Nephron progenitor cell (in vitro differentiated cells): ENCODE measurements around the gene MAST4.
A peak's percentile ranks its signal among the peaks of the same experiment; 100 is the strongest.

Experiments
- DNase-seq: peaks from one replicate; pipeline ENCODE4 v3.0.0; 2021
- H3K27ac Mint-ChIP-seq: 2 replicates; pipeline ENCODE4 v1.8.0; 2021; ENCODE audit warnings: mild to moderate bottlenecking, moderate library complexity, mixed read lengths
- H3K27me3 Mint-ChIP-seq: 2 replicates; pipeline ENCODE4 v1.8.0; 2021; ENCODE audit warnings: mild to moderate bottlenecking, low read depth, mixed read lengths; ENCODE audit not compliant: poor library complexity
- H3K36me3 Mint-ChIP-seq: 2 replicates; pipeline ENCODE4 v1.8.0; 2021; ENCODE audit warnings: low read depth, mixed read lengths
- H3K4me1 Mint-ChIP-seq: 2 replicates; pipeline ENCODE4 v1.8.0; 2021; ENCODE audit warnings: mixed read lengths
- H3K4me3 Mint-ChIP-seq: 2 replicates; pipeline ENCODE4 v1.8.0; 2021; ENCODE audit warnings: mild to moderate bottlenecking, moderate library complexity, mixed read lengths
- H3K9me3 Mint-ChIP-seq: 2 replicates; pipeline ENCODE4 v1.8.0; 2021; ENCODE audit warnings: mild to moderate bottlenecking, moderate library complexity, mixed read lengths
- CTCF ChIP-seq: fragments of 200-600 bp; sonication (generic); IDR thresholded peaks from 2 replicates; pipeline ENCODE4 v1.5.0; 2021; ENCODE audit warnings: antibody characterized with exemption

Gene MAST4

GRCh38 chr5:66587771-66588170, 8.4 kb upstream of the MAST4 start:
- Mint-ChIP-seq H3K4me1 (no peaks in the 10 kb centered on the region), H3K4me3 (no peak overlapping the region), H3K36me3 (no peaks in the 10 kb centered on the region), H3K9me3 (no peaks in the 10 kb centered on the region), H3K27me3 (peaks cover 17% of the 10 kb centered on the region), H3K27ac (no peak overlapping the region)
- no peak for DNase-seq
- no peak for TF ChIP-seq CTCF

GRCh38 chr5:66596636-66597182, 516 bp downstream of the MAST4 start:
- Mint-ChIP-seq H3K27ac (no peak overlapping the region), H3K27me3 (peaks cover 66% of the 10 kb centered on the region), H3K36me3 (no peaks in the 10 kb centered on the region), H3K4me1 (peaks cover 25% of the 10 kb centered on the region), H3K9me3 (no peaks in the 10 kb centered on the region), H3K4me3 (peak overlapping the region; percentile 95)
- TF ChIP-seq CTCF, result no peak
- DNase-seq, result peak; percentile 61

GRCh38 chr5:66597183-66597757, 1.1 kb downstream of the MAST4 start:
- H3K4me1 Mint-ChIP-seq, result peaks cover 25% of the 10 kb centered on the region
- peak; percentile 67 for DNase-seq
- no peaks in the 10 kb centered on the region for H3K9me3 Mint-ChIP-seq
- no peak overlapping the region for H3K27ac Mint-ChIP-seq
- no peak for TF ChIP-seq CTCF
- peaks cover 66% of the 10 kb centered on the region for H3K27me3 Mint-ChIP-seq
- H3K36me3 Mint-ChIP-seq, result no peaks in the 10 kb centered on the region
- H3K4me3 Mint-ChIP-seq, result peak overlapping the region; percentile 95

GRCh38 chr5:66602621-66603020, 6.4 kb downstream of the MAST4 start:
- H3K36me3 Mint-ChIP-seq, result no peaks in the 10 kb centered on the region
- DNase-seq, result no peak
- H3K9me3 Mint-ChIP-seq, result no peaks in the 10 kb centered on the region
- no peak overlapping the region for H3K4me3 Mint-ChIP-seq
- H3K4me1 Mint-ChIP-seq, result peaks cover 12% of the 10 kb centered on the region
- H3K27me3 Mint-ChIP-seq, result peaks cover 47% of the 10 kb centered on the region
- H3K27ac Mint-ChIP-seq, result no peak overlapping the region
- TF ChIP-seq CTCF, result no peak

GRCh38 chr5:66603164-66603563, 7.0 kb downstream of the MAST4 start:
- peaks cover 46% of the 10 kb centered on the region for H3K27me3 Mint-ChIP-seq
- TF ChIP-seq CTCF, result no peak
- no peak for DNase-seq
- H3K27ac Mint-ChIP-seq, result no peak overlapping the region
- no peaks in the 10 kb centered on the region for H3K9me3 Mint-ChIP-seq
- peaks cover 9% of the 10 kb centered on the region for H3K4me1 Mint-ChIP-seq
- no peaks in the 10 kb centered on the region for H3K36me3 Mint-ChIP-seq
- no peak overlapping the region for H3K4me3 Mint-ChIP-seq

- no peak overlapping the region for H3K4me3 Mint-ChIP-seq
- peaks cover 39% of the 10 kb centered on the region for H3K27me3 Mint-ChIP-seq
- no peak for TF ChIP-seq CTCF
- no peak for DNase-seq
- H3K4me1 Mint-ChIP-seq, result peaks cover 1% of the 10 kb centered on the region
- no peaks in the 10 kb centered on the region for H3K9me3 Mint-ChIP-seq
- H3K27ac Mint-ChIP-seq, result no peak overlapping the region
- H3K36me3 Mint-ChIP-seq, result no peaks in the 10 kb centered on the region
Observed at GRCh38 chr5:66603881-66604280, 7.7 kb downstream of the MAST4 start.
